Gastroesophageal sphincter (tissue), 3 donors: ENCODE measurements around the gene SLC40A1.

Experiments
- CTCF ChIP-seq, 4 experiments: fragments of 200-600 bp in 2 of 4; fragments of 450-650 bp in 2 of 4; sonication (generic) in 1 of 4; IDR thresholded peaks; one replicate each; pipeline ENCODE4 v1.5.1; 2017 to 2019; ENCODE audit warnings: antibody characterized with exemption in 4 of 4, mild to moderate bottlenecking in 2 of 4, moderate library complexity in 2 of 4
- EP300 ChIP-seq: sonication (generic); formaldehyde crosslinking; IDR thresholded peaks from one replicate; pipeline ENCODE4 v1.6.1; 2017; ENCODE audit warnings: antibody characterized with exemption, mild to moderate bottlenecking

- TF ChIP-seq CTCF (IDR thresholded peaks at IDR 0.05): no peak
- TF ChIP-seq EP300: no peak
Observed at GRCh38 chr2:189580241-189580651, 340 bp downstream of the SLC40A1 start.
